ENCODE results near the gene CMSS1. TPM values are rescaled to one million over a fixed set of nuclear protein-coding genes. Genes with fewer than 3 reads are reported as not detected.

Gene CMSS1
- total and polyA plus RNA-seq, 2 of the 13 experiments (the other 11 are each of a cell fraction or from before 2014, with no cell fraction given), result 6.4 to 48.7 TPM

DNA sequence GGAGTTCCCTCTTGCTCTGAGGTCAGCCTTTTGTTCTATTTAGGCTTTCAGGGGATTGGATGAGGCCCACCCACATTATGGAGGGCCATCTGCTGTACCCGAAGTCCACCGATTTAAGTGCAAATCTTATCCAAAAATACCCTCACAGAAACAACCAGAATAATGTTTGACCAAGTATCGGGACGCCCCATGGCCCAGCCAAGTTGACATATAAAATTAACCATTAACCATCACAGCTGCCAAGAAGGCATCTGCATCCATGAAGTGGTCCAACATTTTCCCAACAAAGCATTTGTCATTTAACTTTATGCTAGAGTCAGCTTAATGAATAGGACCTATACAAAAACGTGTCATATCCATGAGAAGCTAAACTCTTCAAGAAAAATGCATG, 396.9 kb downstream of the CMSS1 start:
- ChIA-PET CTCF (ENCODE audit: low intra/inter-chr PET ratio, low total read pairs) (no interaction called here), POLR2A (no interaction called here)
- peaks cover 7% of the 10 kb centered on the region for H3K9me3 ChIP-seq (ENCODE audit: low read length)
- 3% methylated on average over 5 of the region's 5 CpGs for WGBS (ENCODE audit: low lambda C conversion rate)
- H4K20me1 ChIP-seq (ENCODE audit: insufficient read depth, low read length), result no peaks in the 10 kb centered on the region
- intact Hi-C loops (cut with micrococcal nuclease; ENCODE audit: unreplicated experiment), result no loop called here
- in situ Hi-C loops (cut with HindIII; ENCODE audit: extremely low pct_ligation_motif_present, low pct_unique_long_range_greater_than_20kb), result no loop called here
- H3K27ac ChIP-seq (ENCODE audit: extremely low read length, insufficient read depth, low read length), result no peak overlapping the region
- no peaks in the 10 kb centered on the region for H3K36me3 ChIP-seq (replicated peaks in 1 of 2; ENCODE audit: control insufficient read depth in 1 of 2, insufficient read depth in 2 of 2, low read length in 2 of 2)
- no peak overlapping the region for H3K9ac ChIP-seq (ENCODE audit: insufficient read depth, low read depth, low read length)
- ATAC-seq, result peak; percentile 64
- peak overlapping the region; percentile 31 for H3K4me2 ChIP-seq (ENCODE audit: low read depth, low read length)
- TF ChIP-seq FLYWCH1 (CRISPR knock-in tag; IDR thresholded peaks at IDR 0.05) (no peak), ZSCAN20 (CRISPR knock-in tag; IDR thresholded peaks at IDR 0.05; ENCODE audit: borderline replicate concordance) (no peak), SAP130 (CRISPR knock-in tag; IDR thresholded peaks at IDR 0.05; ENCODE audit: low read depth) (no peak)
- H3K4me3 ChIP-seq (replicated peaks in 1 of 3; ENCODE audit: insufficient read depth in 1 of 3, low read depth in 2 of 3, low read length in 3 of 3), result no peak overlapping the region
- no peaks in the 10 kb centered on the region for H3K27me3 ChIP-seq (ENCODE audit: control insufficient read depth in 1 of 2, insufficient read depth in 2 of 2, low read length in 2 of 2)
- DNase-seq (ENCODE audit: low spot score), result no peak
- H2AFZ ChIP-seq (ENCODE audit: low read length), result no peak overlapping the region
- H3K4me1 ChIP-seq (ENCODE audit: insufficient read depth, low read length), result peaks cover 29% of the 10 kb centered on the region
- no peak for FAIRE-seq
- BruUV-seq (replicated peaks), result no TSS peak
- H3K79me2 ChIP-seq (ENCODE audit: insufficient read depth, low read length), result no peaks in the 10 kb centered on the region

DNA sequence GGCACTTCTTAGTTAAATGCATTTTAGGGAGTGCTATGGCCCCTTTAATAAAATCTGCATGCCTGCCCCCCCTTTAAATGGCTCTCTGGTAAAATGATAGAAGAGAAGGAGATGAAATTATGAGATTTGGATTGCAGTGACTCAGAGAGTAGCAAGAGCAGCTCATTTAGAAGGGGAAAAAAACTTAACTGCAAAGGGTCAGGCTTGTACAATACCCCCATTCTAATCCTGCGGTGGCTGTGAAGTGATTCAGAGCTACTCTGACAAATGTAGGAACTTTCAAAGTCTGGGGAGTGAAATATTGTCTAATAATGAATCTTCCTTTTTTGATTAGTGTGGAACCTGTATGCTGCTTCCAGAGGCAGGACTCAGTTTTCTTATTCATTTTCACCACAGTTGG, 399.1 kb downstream of the CMSS1 start:
- BruUV-seq (replicated peaks), result no TSS peak
- FAIRE-seq (no peak), ATAC-seq (no peak), DNase-seq (ENCODE audit: low spot score) (no peak)
- ChIA-PET POLR2A (no interaction called here), CTCF (ENCODE audit: low intra/inter-chr PET ratio, low total read pairs) (no interaction called here)
- WGBS (ENCODE audit: low lambda C conversion rate), result 77% methylated on average over 1 of the region's 1 CpG
- H3K4me3 ChIP-seq (replicated peaks in 1 of 3; ENCODE audit: insufficient read depth in 1 of 3, low read depth in 2 of 3, low read length in 3 of 3), result no peak overlapping the region
- H4K20me1 ChIP-seq (ENCODE audit: insufficient read depth, low read length), result no peaks in the 10 kb centered on the region
- peaks cover 14% of the 10 kb centered on the region for H3K4me1 ChIP-seq (ENCODE audit: insufficient read depth, low read length)
- no peak overlapping the region for H3K27ac ChIP-seq (ENCODE audit: extremely low read length, insufficient read depth, low read length)
- H3K27me3 ChIP-seq (ENCODE audit: control insufficient read depth in 1 of 2, insufficient read depth in 2 of 2, low read length in 2 of 2), result no peaks in the 10 kb centered on the region
- no peak overlapping the region for H3K9ac ChIP-seq (ENCODE audit: insufficient read depth, low read depth, low read length)
- TF ChIP-seq, protein P1, sequence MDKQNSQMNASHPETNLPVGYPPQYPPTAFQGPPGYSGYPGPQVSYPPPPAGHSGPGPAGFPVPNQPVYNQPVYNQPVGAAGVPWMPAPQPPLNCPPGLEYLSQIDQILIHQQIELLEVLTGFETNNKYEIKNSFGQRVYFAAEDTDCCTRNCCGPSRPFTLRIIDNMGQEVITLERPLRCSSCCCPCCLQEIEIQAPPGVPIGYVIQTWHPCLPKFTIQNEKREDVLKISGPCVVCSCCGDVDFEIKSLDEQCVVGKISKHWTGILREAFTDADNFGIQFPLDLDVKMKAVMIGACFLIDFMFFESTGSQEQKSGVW (CRISPR knock-in tag; IDR thresholded peaks at IDR 0.05; ENCODE audit: borderline replicate concordance), result no peak
- no peak for TF ChIP-seq NAIF1 (CRISPR knock-in tag; IDR thresholded peaks at IDR 0.05; ENCODE audit: borderline replicate concordance)
- TF ChIP-seq, protein P2, sequence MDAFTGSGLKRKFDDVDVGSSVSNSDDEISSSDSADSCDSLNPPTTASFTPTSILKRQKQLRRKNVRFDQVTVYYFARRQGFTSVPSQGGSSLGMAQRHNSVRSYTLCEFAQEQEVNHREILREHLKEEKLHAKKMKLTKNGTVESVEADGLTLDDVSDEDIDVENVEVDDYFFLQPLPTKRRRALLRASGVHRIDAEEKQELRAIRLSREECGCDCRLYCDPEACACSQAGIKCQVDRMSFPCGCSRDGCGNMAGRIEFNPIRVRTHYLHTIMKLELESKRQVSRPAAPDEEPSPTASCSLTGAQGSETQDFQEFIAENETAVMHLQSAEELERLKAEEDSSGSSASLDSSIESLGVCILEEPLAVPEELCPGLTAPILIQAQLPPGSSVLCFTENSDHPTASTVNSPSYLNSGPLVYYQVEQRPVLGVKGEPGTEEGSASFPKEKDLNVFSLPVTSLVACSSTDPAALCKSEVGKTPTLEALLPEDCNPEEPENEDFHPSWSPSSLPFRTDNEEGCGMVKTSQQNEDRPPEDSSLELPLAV (CRISPR knock-in tag; conservative IDR thresholded peaks at IDR 0.05; ENCODE audit: low read depth), result no peak
- TF ChIP-seq ZC3H13 (CRISPR knock-in tag; IDR thresholded peaks at IDR 0.05), result no peak
- TF ChIP-seq, protein P3, sequence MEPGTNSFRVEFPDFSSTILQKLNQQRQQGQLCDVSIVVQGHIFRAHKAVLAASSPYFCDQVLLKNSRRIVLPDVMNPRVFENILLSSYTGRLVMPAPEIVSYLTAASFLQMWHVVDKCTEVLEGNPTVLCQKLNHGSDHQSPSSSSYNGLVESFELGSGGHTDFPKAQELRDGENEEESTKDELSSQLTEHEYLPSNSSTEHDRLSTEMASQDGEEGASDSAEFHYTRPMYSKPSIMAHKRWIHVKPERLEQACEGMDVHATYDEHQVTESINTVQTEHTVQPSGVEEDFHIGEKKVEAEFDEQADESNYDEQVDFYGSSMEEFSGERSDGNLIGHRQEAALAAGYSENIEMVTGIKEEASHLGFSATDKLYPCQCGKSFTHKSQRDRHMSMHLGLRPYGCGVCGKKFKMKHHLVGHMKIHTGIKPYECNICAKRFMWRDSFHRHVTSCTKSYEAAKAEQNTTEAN (CRISPR knock-in tag; conservative IDR thresholded peaks at IDR 0.05), result no peak
- no peak for TF ChIP-seq ZNF720 (CRISPR knock-in tag; IDR thresholded peaks at IDR 0.05)
- no peak for TF ChIP-seq CCDC6 (CRISPR knock-in tag; IDR thresholded peaks at IDR 0.05)
- TF ChIP-seq, protein P4, sequence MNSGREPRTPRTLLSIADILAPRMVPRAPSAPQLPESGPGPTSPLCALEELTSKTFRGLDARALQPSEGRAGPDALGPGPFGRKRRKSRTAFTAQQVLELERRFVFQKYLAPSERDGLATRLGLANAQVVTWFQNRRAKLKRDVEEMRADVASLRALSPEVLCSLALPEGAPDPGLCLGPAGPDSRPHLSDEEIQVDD (CRISPR knock-in tag; IDR thresholded peaks at IDR 0.05; ENCODE audit: borderline replicate concordance), result no peak
- TF ChIP-seq SALL2 (CRISPR knock-in tag; IDR thresholded peaks at IDR 0.05), result no peak
- no peak for TF ChIP-seq ELF3 (CRISPR knock-in tag; IDR thresholded peaks at IDR 0.05)
- no peak for TF ChIP-seq GABPB1 (CRISPR knock-in tag; IDR thresholded peaks at IDR 0.05)
- TF ChIP-seq RBFOX2 (IDR thresholded peaks at IDR 0.05; ENCODE audit: low read depth, low read length), result no peak
- TF ChIP-seq ZFP36 (IDR thresholded peaks at IDR 0.05; ENCODE audit: borderline replicate concordance, low read depth, low read length, partially characterized antibody), result no peak
- peaks cover 18% of the 10 kb centered on the region for H3K9me3 ChIP-seq (ENCODE audit: low read length)
- H2AFZ ChIP-seq (ENCODE audit: low read length), result no peak overlapping the region
- H3K79me2 ChIP-seq (ENCODE audit: insufficient read depth, low read length), result no peaks in the 10 kb centered on the region
- H3K4me2 ChIP-seq (ENCODE audit: low read depth, low read length), result no peak overlapping the region
- in situ Hi-C loops (cut with HindIII; ENCODE audit: extremely low pct_ligation_motif_present, low pct_unique_long_range_greater_than_20kb) (no loop called here), intact Hi-C loops (cut with micrococcal nuclease; ENCODE audit: unreplicated experiment) (no loop called here)
- no peaks in the 10 kb centered on the region for H3K36me3 ChIP-seq (replicated peaks in 1 of 2; ENCODE audit: control insufficient read depth in 1 of 2, insufficient read depth in 2 of 2, low read length in 2 of 2)

Data from HepG2 (cell line).